ENCODE measurements around the gene NKX2-8.

Gene NKX2-8

GRCh38 chr14:36582011-36582873 lies at the start of gene NKX2-8:
Gene NKX2-8, minus strand, starts transcription at chr14:36582614. Its CDS starts 225 bp downstream, at chr14:36582389.
- no peak for ATAC-seq

GRCh38 chr14:36627981-36628380 lies 45.6 kb upstream of the NKX2-8 start:
- ATAC-seq, result no peak

GRCh38 chr14:36626151-36626550 lies 43.7 kb upstream of the NKX2-8 start:
- no peak for ATAC-seq

- ATAC-seq, result no peak
Measured at GRCh38 chr14:36625436-36625835, 43.0 kb upstream of the NKX2-8 start.

- no peak for ATAC-seq
Measured at GRCh38 chr14:36625014-36625413, 42.6 kb upstream of the NKX2-8 start.

GRCh38 chr14:36619853-36620252 lies 37.4 kb upstream of the NKX2-8 start:
- ATAC-seq, result no peak

GRCh38 chr14:36619131-36619530 lies 36.7 kb upstream of the NKX2-8 start:
- ATAC-seq, result no peak

GRCh38 chr14:36618641-36619040 lies 36.2 kb upstream of the NKX2-8 start:
- no peak for ATAC-seq

GRCh38 chr14:36617824-36618223 lies 35.4 kb upstream of the NKX2-8 start:
- no peak for ATAC-seq

GRCh38 chr14:36605506-36605857 lies 23.1 kb upstream of the NKX2-8 start:
- no peak for ATAC-seq

GRCh38 chr14:36604757-36605505 lies 22.5 kb upstream of the NKX2-8 start:
- no peak for ATAC-seq

- ATAC-seq, result no peak
Measured at GRCh38 chr14:36600431-36600830, 18.0 kb upstream of the NKX2-8 start.

GRCh38 chr14:36591482-36591881 lies 9.1 kb upstream of the NKX2-8 start:
- no peak for ATAC-seq

GRCh38 chr14:36588788-36589187 lies 6.4 kb upstream of the NKX2-8 start:
- no peak for ATAC-seq

GRCh38 chr14:36588119-36588518 lies 5.7 kb upstream of the NKX2-8 start:
- ATAC-seq, result no peak

- ATAC-seq, result no peak
Measured at GRCh38 chr14:36585100-36585499, 2.7 kb upstream of the NKX2-8 start.

- no peak for ATAC-seq
Measured at GRCh38 chr14:36583893-36584811, 1.7 kb upstream of the NKX2-8 start.

GRCh38 chr14:36583242-36583892 lies 953 bp upstream of the NKX2-8 start:
- ATAC-seq, result no peak

GRCh38 chr14:36582874-36583241 lies 444 bp upstream of the NKX2-8 start:
- ATAC-seq, result no peak

GRCh38 chr14:36580856-36581831 lies 1.3 kb downstream of the NKX2-8 start:
- no peak for ATAC-seq

GRCh38 chr14:36580141-36580855 lies 2.1 kb downstream of the NKX2-8 start:
- ATAC-seq, result no peak

Measured in activated CD4-positive, CD25-positive, alpha-beta regulatory T cell treated with anti-CD3 and anti-CD28 coated beads, Interleukin-2, amount 50 U/mL, for 24 hours (primary cell).